GM12875 (cell line): ENCODE results near the gene QTRT2.

Source experiments
- H3K4me3 ChIP-seq: one replicate; pipeline ENCODE4 v1.5.1; 2011; ENCODE audit warnings: low read depth, low read length, control low read depth
- TF ChIP-seq, protein P1 (sequence below): IDR thresholded peaks from 2 replicates; pipeline ENCODE4 v1.5.1; 2011; ENCODE audit warnings: low read depth, mild to moderate bottlenecking, control low read depth, inconsistent platforms, low read length, moderate library complexity, borderline replicate concordance; ENCODE audit not compliant: insufficient read depth

QTRT2 gene

GRCh38 chr3:114076711-114077110 is 20.2 kb downstream of the QTRT2 start:
- no peak overlapping the region for H3K4me3 ChIP-seq
- TF ChIP-seq, protein P1, sequence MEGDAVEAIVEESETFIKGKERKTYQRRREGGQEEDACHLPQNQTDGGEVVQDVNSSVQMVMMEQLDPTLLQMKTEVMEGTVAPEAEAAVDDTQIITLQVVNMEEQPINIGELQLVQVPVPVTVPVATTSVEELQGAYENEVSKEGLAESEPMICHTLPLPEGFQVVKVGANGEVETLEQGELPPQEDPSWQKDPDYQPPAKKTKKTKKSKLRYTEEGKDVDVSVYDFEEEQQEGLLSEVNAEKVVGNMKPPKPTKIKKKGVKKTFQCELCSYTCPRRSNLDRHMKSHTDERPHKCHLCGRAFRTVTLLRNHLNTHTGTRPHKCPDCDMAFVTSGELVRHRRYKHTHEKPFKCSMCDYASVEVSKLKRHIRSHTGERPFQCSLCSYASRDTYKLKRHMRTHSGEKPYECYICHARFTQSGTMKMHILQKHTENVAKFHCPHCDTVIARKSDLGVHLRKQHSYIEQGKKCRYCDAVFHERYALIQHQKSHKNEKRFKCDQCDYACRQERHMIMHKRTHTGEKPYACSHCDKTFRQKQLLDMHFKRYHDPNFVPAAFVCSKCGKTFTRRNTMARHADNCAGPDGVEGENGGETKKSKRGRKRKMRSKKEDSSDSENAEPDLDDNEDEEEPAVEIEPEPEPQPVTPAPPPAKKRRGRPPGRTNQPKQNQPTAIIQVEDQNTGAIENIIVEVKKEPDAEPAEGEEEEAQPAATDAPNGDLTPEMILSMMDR = no peak

- H3K4me3 ChIP-seq = no peak overlapping the region
- TF ChIP-seq, protein P1 = no peak
Measured at GRCh38 chr3:114078126-114078525, 21.6 kb downstream of the QTRT2 start.

DNA sequence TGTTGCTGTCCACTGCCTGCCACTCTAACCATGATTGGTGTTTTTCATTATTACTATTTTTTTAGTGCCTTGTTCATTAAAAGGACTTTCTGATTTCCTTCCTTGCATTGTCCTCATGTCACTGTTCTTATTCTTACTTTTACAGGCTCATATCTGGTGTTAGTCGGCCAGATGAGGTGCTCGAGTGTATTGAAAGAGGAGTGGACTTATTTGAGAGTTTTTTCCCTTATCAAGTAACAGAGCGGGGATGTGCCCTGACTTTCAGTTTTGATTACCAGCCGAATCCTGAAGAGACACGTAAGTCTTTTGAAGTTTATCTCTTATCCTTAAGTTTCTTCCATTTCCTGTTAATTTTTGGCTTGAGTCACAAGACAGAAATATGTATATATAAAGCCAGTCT is 23.2 kb downstream of the QTRT2 start:
- no peak overlapping the region for H3K4me3 ChIP-seq
- TF ChIP-seq, protein P1 = no peak

- TF ChIP-seq, protein P1 = no peak
- no peak overlapping the region for H3K4me3 ChIP-seq
Measured at GRCh38 chr3:114080201-114080600, 23.7 kb downstream of the QTRT2 start.

DNA sequence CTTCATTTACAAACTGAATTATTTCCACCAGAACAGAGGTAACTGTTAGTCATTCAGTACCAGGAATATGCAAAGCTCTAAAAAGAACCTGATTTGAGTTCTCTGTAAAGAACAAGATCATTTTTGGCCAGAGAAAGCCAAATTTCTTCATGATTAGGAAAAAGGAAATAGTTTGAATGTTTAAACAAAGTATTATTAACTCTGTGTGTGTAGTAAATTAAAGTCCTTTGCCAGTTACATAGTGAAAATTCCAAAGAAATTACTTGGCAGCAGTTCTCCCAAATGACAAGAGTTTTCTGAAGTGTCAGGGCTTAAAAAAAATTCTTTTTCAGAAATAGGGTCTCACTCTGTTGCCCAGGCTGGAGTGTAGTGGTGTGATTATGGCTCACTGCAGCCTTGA is 24.5 kb downstream of the QTRT2 start:
- no peak overlapping the region for H3K4me3 ChIP-seq
- TF ChIP-seq, protein P1 = no peak

- no peak overlapping the region for H3K4me3 ChIP-seq
- TF ChIP-seq, protein P1 = no peak
Measured at GRCh38 chr3:114083112-114083511, 26.6 kb downstream of the QTRT2 start.

GRCh38 chr3:114086356-114086755 is 29.8 kb downstream of the QTRT2 start:
- TF ChIP-seq, protein P1 = no peak
- H3K4me3 ChIP-seq = no peak overlapping the region
